Measurements from ENCODE around the gene SLC38A2.

- TF ChIP-seq CTCF (IDR thresholded peaks at IDR 0.05) (no peak), POLR2A (IDR thresholded peaks at IDR 0.05) (no peak)
Observed at GRCh38 chr12:46404225-46404631, 31.7 kb upstream of the SLC38A2 start.

Measured in esophagus squamous epithelium (tissue), 4 donors.